CD4-positive, CD25-positive, alpha-beta regulatory T cell (primary cell): ENCODE measurements around the gene CDK5RAP1. TPM values are rescaled to one million over a fixed set of nuclear protein-coding genes. Genes with fewer than 3 reads are reported as not detected.

ENCODE experiments used
- ATAC-seq, 2 donors: fragments of 150-1000 bp; cut with Tn5 transposase; one replicate each; pipeline ENCODE4 v1.10.0; 2021; ENCODE audit warnings: low read depth in 2 of 2, moderate number of reproducible peaks in 2 of 2, moderate library complexity in 1 of 2
- DNase-seq, 3 donors: peaks; one replicate each; pipeline versions ENCODE4 v3.0.0 to v3.0.0-alpha.2; 2012 to 2022; ENCODE audit warnings: mixed read lengths in 1 of 3
- H3K27ac ChIP-seq: one replicate; pipeline ENCODE4 v1.7.0; 2013; ENCODE audit warnings: mild to moderate bottlenecking, low read length; ENCODE audit not compliant: insufficient read depth, poor library complexity, severe bottlenecking
- H3K27me3 ChIP-seq: one replicate; pipeline ENCODE4 v1.7.0; 2013; ENCODE audit warnings: low read length; ENCODE audit not compliant: control insufficient read depth, insufficient read depth
- H3K36me3 ChIP-seq: one replicate; pipeline ENCODE4 v1.7.0; 2013; ENCODE audit warnings: mild to moderate bottlenecking, low read length, moderate library complexity; ENCODE audit not compliant: control insufficient read depth, insufficient read depth
- H3K4me1 ChIP-seq: 2 replicates; pipeline ENCODE4 v1.7.0; 2013; ENCODE audit warnings: mild to moderate bottlenecking, low read length; ENCODE audit not compliant: insufficient read depth, control insufficient read depth, poor library complexity, severe bottlenecking
- H3K4me3 ChIP-seq: one replicate; pipeline ENCODE4 v1.7.0; 2013; ENCODE audit warnings: low read depth, mild to moderate bottlenecking, low read length, moderate library complexity
- H3K9me3 ChIP-seq, 2 experiments: 1 replicate in 1 of 2; 2 replicates in 1 of 2; pipeline ENCODE4 v1.7.0; 2013; ENCODE audit warnings: low read length in 2 of 2, mild to moderate bottlenecking in 1 of 2, moderate library complexity in 1 of 2; ENCODE audit not compliant: control insufficient read depth in 2 of 2
- H3K27ac Mint-ChIP-seq, 3 donors: one replicate each; pipeline ENCODE4 v1.8.0; 2020 to 2022; ENCODE audit warnings: mild to moderate bottlenecking in 3 of 3, mixed read lengths in 3 of 3, moderate library complexity in 2 of 3
- H3K27me3 Mint-ChIP-seq: one replicate; pipeline ENCODE4 v1.8.0; 2022; ENCODE audit warnings: mild to moderate bottlenecking, mixed read lengths
- H3K36me3 Mint-ChIP-seq: one replicate; pipeline ENCODE4 v1.8.0; 2020; ENCODE audit warnings: mixed read lengths
- H3K4me1 Mint-ChIP-seq, 4 donors: one replicate each; pipeline ENCODE4 v1.8.0; 2020 to 2022; ENCODE audit warnings: mixed read lengths in 4 of 4, mild to moderate bottlenecking in 1 of 4
- H3K4me3 Mint-ChIP-seq, 4 donors: one replicate each; pipeline ENCODE4 v1.8.0; 2020 to 2022; ENCODE audit warnings: mild to moderate bottlenecking in 4 of 4, mixed read lengths in 4 of 4, moderate library complexity in 3 of 4
- H3K9me3 Mint-ChIP-seq, 7 donors: one replicate each; pipeline ENCODE4 v1.8.0; 2020 to 2022; ENCODE audit warnings: mixed read lengths in 7 of 7, mild to moderate bottlenecking in 3 of 7, moderate library complexity in 2 of 7
- polyA plus RNA-seq, 4 donors: library from polyadenylated mRNA; unstranded; fragments of 300-500 nt; fragmentation: Illumina TruSeq; gene quantifications; one replicate each; pipeline ENCODE4 v1.2.3, GENCODE V29; 2021
- total RNA-seq: library from RNA; stranded (reverse); gene quantifications from one replicate; pipeline ENCODE4 v1.2.3, GENCODE V29; 2022

Gene CDK5RAP1
- total and polyA plus RNA-seq, 5 donors from 2014 or later, result 31.4 to 48.0 (median 36.1) TPM

- DNase-seq, result no peak
- Mint-ChIP-seq H3K4me3 (no peak overlapping the region), H3K9me3 (peaks cover 0 to 2% (median 0%) of the 10 kb centered on the region in 7 donors), H3K4me1 (no peaks in the 10 kb centered on the region), H3K27me3 (no peaks in the 10 kb centered on the region), H3K27ac (no peak overlapping the region), H3K36me3 (no peaks in the 10 kb centered on the region)
- Histone ChIP-seq H3K27me3 (no peaks in the 10 kb centered on the region), H3K4me1 (no peaks in the 10 kb centered on the region), H3K4me3 (no peak overlapping the region), H3K9me3 (no peaks in the 10 kb centered on the region), H3K27ac (no peak overlapping the region), H3K36me3 (no peaks in the 10 kb centered on the region)
- no peak for ATAC-seq
Measured at GRCh38 chr20:33310327-33310899, 90.9 kb downstream of the CDK5RAP1 start.

- Histone ChIP-seq H3K9me3 (no peaks in the 10 kb centered on the region), H3K27me3 (no peaks in the 10 kb centered on the region), H3K4me1 (no peaks in the 10 kb centered on the region), H3K4me3 (no peak overlapping the region), H3K27ac (no peak overlapping the region), H3K36me3 (no peaks in the 10 kb centered on the region)
- Mint-ChIP-seq H3K9me3 (no peaks in the 10 kb centered on the region), H3K27me3 (no peaks in the 10 kb centered on the region), H3K4me3 (no peak overlapping the region), H3K27ac (no peak overlapping the region), H3K36me3 (no peaks in the 10 kb centered on the region), H3K4me1 (no peaks in the 10 kb centered on the region)
- DNase-seq (no peak), ATAC-seq (no peak)
Measured at GRCh38 chr20:33309631-33310030, 91.7 kb downstream of the CDK5RAP1 start.

Other genes with a start within 250 kb of the CDK5RAP1 start
- gene BPIFA2, start 233.4 kb downstream of the CDK5RAP1 start, total RNA-seq, result not detected
- gene BPIFA2, start 233.4 kb downstream of the CDK5RAP1 start, polyA plus RNA-seq, result not detected
- gene BPIFA3, start 184.2 kb downstream of the CDK5RAP1 start, total RNA-seq, result not detected
- gene BPIFA3, start 184.2 kb downstream of the CDK5RAP1 start, polyA plus RNA-seq, result not detected
- gene BPIFA1, start 165.5 kb downstream of the CDK5RAP1 start, total RNA-seq, result not detected
- not detected for gene BPIFA1, start 165.5 kb downstream of the CDK5RAP1 start, polyA plus RNA-seq
- gene BPIFB1, start 118.3 kb downstream of the CDK5RAP1 start, total RNA-seq, result not detected
- gene BPIFB1, start 118.3 kb downstream of the CDK5RAP1 start, polyA plus RNA-seq, result not detected
- gene SNTA1, start 42.2 kb upstream of the CDK5RAP1 start, total RNA-seq, result 6.2 TPM
- gene SNTA1, start 42.2 kb upstream of the CDK5RAP1 start, polyA plus RNA-seq, result 1 to 10 TPM; 3.8 to 8.0 (median 4.9) TPM
- 31.0 TPM for gene CBFA2T2, start 88.6 kb upstream of the CDK5RAP1 start, total RNA-seq
- gene CBFA2T2, start 88.6 kb upstream of the CDK5RAP1 start, polyA plus RNA-seq, result 10 to 100 TPM; 11.8 to 14.8 (median 13.2) TPM